Measurements from ENCODE around the gene ARHGAP25. TPM values are rescaled to one million over a fixed set of nuclear protein-coding genes. Genes with fewer than 3 reads are reported as not detected.
A peak's percentile ranks its signal among the peaks of the same experiment; 100 is the strongest.

ARHGAP25 gene, protein sequence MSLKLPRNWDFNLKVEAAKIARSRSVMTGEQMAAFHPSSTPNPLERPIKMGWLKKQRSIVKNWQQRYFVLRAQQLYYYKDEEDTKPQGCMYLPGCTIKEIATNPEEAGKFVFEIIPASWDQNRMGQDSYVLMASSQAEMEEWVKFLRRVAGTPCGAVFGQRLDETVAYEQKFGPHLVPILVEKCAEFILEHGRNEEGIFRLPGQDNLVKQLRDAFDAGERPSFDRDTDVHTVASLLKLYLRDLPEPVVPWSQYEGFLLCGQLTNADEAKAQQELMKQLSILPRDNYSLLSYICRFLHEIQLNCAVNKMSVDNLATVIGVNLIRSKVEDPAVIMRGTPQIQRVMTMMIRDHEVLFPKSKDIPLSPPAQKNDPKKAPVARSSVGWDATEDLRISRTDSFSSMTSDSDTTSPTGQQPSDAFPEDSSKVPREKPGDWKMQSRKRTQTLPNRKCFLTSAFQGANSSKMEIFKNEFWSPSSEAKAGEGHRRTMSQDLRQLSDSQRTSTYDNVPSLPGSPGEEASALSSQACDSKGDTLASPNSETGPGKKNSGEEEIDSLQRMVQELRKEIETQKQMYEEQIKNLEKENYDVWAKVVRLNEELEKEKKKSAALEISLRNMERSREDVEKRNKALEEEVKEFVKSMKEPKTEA
- 3.1 TPM for total RNA-seq
- 1 to 10 TPM; 2.6 to 4.2 (median 3.2) TPM for polyA plus RNA-seq (ENCODE audit: insufficient read depth in 1 of 8, insufficient read length in 8 of 8, low replicate concordance in 1 of 8)
- long read RNA-seq, donor 1, partial matches to known transcripts, result 0 of 1 reads
- long read RNA-seq, donor 1, other reads (novel, unspliced or antisense), result 0 of 1 reads
- long read RNA-seq, donor 2, result 0 reads
- long read RNA-seq, donor 3, partial matches to known transcripts, result 0 of 1 reads
- long read RNA-seq, donor 3, other reads (novel, unspliced or antisense), result 0 of 1 reads
- long read RNA-seq, donor 4, result 0 reads
- long read RNA-seq, donor 5, partial matches to known transcripts, result 0 of 2 reads
- long read RNA-seq, donor 5, other reads (novel, unspliced or antisense), result 0 of 2 reads
- long read RNA-seq, donor 6, result 0 reads
- long read RNA-seq, donor 7, partial matches to known transcripts, result 0 of 1 reads
- long read RNA-seq, donor 7, other reads (novel, unspliced or antisense), result 0 of 1 reads
- long read RNA-seq, donor 8, result 0 reads
- long read RNA-seq, donor 9, partial matches to known transcripts, result 0 of 1 reads
- long read RNA-seq, donor 9, other reads (novel, unspliced or antisense), result 0 of 1 reads
- long read RNA-seq, donor 10, partial matches to known transcripts, result 0 of 1 reads
- long read RNA-seq, donor 10, other reads (novel, unspliced or antisense), result 0 of 1 reads
- long read RNA-seq, donor 11, partial matches to known transcripts, result 0 of 1 reads
- long read RNA-seq, donor 11, other reads (novel, unspliced or antisense), result 0 of 1 reads

DNA sequence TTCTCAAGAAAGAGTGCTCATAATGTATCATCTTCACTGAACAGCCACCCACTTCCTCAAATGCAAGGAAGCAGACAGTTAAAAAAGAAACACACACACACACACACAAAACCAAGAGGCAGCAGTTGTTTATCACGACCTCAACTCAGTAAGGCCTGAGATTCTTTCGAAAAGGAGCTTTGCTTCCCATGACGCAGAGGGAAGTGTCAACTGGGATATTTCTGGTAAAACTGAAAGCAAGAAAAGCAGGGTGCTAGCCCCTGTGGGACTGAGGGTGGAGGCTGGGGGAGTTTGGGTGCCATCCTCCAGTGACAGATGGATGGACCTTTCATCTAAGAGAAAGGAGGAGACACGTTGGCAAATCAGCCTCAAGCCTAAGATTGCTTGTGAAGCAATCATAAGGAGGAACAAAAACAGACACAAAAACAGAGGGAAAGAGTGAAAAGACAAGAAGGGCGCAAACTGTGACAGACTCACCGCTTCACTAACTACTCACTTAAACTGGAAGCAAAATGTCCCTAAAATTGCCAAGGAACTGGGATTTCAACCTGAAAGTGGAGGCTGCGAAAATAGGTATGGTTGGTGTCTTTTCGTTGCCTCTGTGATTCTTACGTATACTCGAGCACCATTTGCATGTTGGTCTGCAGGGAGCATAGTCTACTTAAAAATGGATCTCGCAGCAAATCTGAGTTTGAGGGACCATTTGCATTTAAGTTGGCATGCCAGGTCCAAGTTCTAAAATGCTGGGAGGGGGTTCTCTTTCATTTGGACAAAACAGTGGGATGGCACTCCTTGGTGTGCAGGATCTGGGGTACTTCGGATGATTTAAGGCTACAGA is at the start of gene ARHGAP25:
TSS of gene ARHGAP25 (plus strand) at position 124 of the 838 bp plus-strand sequence. CDS start at position 513, 389 bp downstream.
- Histone ChIP-seq H3K4me3 (ENCODE audit: low read length) (peak within 1 kb of the TSS; percentile 24), H3K36me3 (ENCODE audit: control insufficient read depth, insufficient read depth, low read length) (no peaks in the 10 kb centered on the region), H3K4me1 (ENCODE audit: control insufficient read depth, insufficient read depth, low read length) (peaks cover 4% of the 10 kb centered on the region), H3K27ac (ENCODE audit: low read length) (peak within 1 kb of the TSS; percentile 77), H3K27me3 (ENCODE audit: control insufficient read depth, insufficient read depth, low read length) (peaks cover 4% of the 10 kb centered on the region), H3K9me3 (replicated peaks; ENCODE audit: control insufficient read depth, low read depth, low read length) (no peaks in the 10 kb centered on the region)
- 72% methylated on average over 6 of the region's 12 CpGs for WGBS (ENCODE audit: insufficient coverage)
- peak; percentile 76 for DNase-seq

DNA sequence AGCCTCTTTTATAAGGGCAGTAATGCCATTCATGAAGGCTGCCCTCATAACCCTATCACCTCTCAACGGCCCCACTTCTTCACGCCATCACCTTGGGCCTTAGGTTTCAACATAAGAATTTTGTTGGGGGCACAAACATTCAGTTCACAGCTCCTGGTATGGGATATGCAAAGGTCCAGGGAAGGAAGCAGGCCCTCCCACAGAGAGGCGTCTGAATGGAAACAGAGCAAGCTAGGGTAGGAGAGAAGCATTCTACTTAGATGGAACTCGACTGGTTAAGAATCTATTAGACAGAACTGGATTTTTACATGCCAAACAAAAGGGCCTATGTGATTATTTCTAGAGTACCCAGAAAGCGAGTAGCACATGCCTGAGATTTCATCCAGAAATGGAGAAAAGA is 48.4 kb upstream of the ARHGAP25 start:
- H3K27ac ChIP-seq (ENCODE audit: low read length), result no peak overlapping the region
- H3K36me3 ChIP-seq (ENCODE audit: control insufficient read depth, insufficient read depth, low read length), result no peaks in the 10 kb centered on the region
- no peaks in the 10 kb centered on the region for H3K27me3 ChIP-seq (ENCODE audit: control insufficient read depth, insufficient read depth, low read length)
- no peaks in the 10 kb centered on the region for H3K9me3 ChIP-seq (replicated peaks; ENCODE audit: control insufficient read depth, low read depth, low read length)
- WGBS (ENCODE audit: insufficient coverage), result no CpG with 5 or more reads among the region's 5 CpGs
- H3K4me1 ChIP-seq (ENCODE audit: control insufficient read depth, insufficient read depth, low read length), result no peaks in the 10 kb centered on the region
- no peak overlapping the region for H3K4me3 ChIP-seq (ENCODE audit: low read length)
- no peak for DNase-seq

DNA sequence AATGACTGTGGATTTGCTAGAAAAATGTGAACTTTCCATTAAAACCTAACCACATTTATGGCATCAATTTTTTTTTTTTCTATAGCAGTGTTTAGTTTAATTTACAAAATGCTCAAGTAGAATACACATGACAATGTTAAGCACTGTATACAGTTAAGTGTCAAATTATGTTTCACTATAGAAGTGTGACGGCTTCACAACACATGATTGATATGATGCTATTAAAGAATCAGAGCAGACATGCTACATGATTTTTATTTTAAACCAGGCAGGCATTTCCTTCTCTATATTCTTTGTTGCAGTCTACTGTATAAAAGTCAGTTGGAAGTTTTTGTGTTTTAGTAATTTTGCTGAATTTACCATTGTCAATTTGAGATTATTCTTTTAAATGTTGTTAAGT is 47.6 kb upstream of the ARHGAP25 start:
- Histone ChIP-seq H3K27ac (ENCODE audit: low read length) (no peak overlapping the region), H3K27me3 (ENCODE audit: control insufficient read depth, insufficient read depth, low read length) (no peaks in the 10 kb centered on the region), H3K9me3 (replicated peaks; ENCODE audit: control insufficient read depth, low read depth, low read length) (no peaks in the 10 kb centered on the region), H3K4me3 (ENCODE audit: low read length) (no peak overlapping the region), H3K36me3 (ENCODE audit: control insufficient read depth, insufficient read depth, low read length) (no peaks in the 10 kb centered on the region), H3K4me1 (ENCODE audit: control insufficient read depth, insufficient read depth, low read length) (no peaks in the 10 kb centered on the region)
- no CpG with 5 or more reads among the region's 1 CpG for WGBS (ENCODE audit: insufficient coverage)
- DNase-seq, result no peak

DNA sequence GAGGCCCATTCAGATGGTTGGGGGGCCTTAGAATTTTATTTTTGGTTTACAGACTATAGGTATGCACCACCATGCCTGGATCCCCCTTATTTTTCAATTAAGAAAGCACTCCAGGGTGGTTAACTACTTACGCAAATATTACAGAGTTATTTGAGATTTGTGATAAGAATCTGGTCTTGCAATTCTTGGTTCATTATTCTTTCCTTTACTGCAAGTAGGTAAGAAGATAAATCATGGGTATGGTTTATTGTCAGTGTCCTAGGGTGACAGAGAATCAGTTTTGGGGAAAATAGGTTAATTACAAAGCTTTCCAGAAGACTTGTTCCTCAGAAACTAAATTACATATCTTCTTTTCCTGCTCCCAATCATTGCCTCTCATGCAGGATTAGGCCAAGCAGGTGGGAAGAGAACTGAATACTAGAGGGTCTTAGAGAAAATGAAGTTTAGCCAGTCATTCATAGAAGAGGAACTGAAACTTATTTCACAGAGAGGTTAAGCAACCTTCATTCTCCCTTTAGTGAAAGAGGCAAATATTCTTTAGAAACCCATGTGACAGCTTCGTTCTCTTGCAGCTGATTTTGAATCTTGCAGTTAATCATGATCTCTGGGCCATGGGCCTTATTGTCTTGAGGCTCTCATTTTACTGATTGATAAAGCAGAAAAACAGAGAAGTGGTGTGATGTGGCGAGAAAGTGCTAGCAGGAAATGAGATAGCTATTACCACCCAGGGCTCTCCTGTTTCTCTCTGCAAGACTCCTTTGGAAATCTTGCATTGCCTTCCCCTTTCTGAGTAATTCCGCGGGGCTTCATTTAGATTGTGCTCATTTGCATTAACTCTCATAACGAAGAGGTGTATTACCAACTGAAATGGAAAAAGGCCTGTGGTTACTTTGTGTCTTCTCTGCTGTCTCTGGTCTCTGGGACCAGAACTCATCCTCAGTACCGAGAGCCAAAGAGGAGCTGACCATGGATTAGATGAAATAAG is 44.8 kb upstream of the ARHGAP25 start:
- no peak overlapping the region for H3K27ac ChIP-seq (ENCODE audit: low read length)
- H3K4me3 ChIP-seq (ENCODE audit: low read length), result no peak overlapping the region
- peak; percentile 35 for DNase-seq
- H3K27me3 ChIP-seq (ENCODE audit: control insufficient read depth, insufficient read depth, low read length), result no peaks in the 10 kb centered on the region
- no peaks in the 10 kb centered on the region for H3K36me3 ChIP-seq (ENCODE audit: control insufficient read depth, insufficient read depth, low read length)
- H3K9me3 ChIP-seq (replicated peaks; ENCODE audit: control insufficient read depth, low read depth, low read length), result no peaks in the 10 kb centered on the region
- H3K4me1 ChIP-seq (ENCODE audit: control insufficient read depth, insufficient read depth, low read length), result no peaks in the 10 kb centered on the region
- WGBS (ENCODE audit: insufficient coverage), result 57% methylated on average over 1 of the region's 7 CpGs

DNA sequence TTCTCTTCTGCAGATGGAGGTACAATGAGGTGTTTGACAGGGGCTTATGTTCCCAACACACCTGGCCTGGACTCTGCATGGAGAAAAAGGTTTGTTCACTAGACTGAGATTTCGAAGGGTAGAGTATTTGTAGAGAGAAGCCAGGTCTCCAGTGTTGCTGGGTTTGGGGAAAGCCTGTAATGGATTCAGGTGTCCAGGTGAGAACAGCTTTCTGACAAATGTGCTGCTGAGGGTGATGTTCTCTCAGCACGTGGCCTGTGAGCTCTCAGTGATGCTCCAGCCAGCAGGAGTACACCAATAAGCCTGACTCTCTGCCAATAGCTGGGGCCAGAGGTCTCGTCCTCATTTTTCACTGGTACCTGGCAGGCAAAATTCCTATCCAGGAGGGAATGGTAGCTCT is 43.8 kb upstream of the ARHGAP25 start:
- H3K36me3 ChIP-seq (ENCODE audit: control insufficient read depth, insufficient read depth, low read length), result no peaks in the 10 kb centered on the region
- no peak overlapping the region for H3K27ac ChIP-seq (ENCODE audit: low read length)
- 80% methylated on average over 2 of the region's 3 CpGs for WGBS (ENCODE audit: insufficient coverage)
- no peak for DNase-seq
- H3K9me3 ChIP-seq (replicated peaks; ENCODE audit: control insufficient read depth, low read depth, low read length), result no peaks in the 10 kb centered on the region
- H3K4me1 ChIP-seq (ENCODE audit: control insufficient read depth, insufficient read depth, low read length), result no peaks in the 10 kb centered on the region
- H3K4me3 ChIP-seq (ENCODE audit: low read length), result no peak overlapping the region
- H3K27me3 ChIP-seq (ENCODE audit: control insufficient read depth, insufficient read depth, low read length), result no peaks in the 10 kb centered on the region

DNA sequence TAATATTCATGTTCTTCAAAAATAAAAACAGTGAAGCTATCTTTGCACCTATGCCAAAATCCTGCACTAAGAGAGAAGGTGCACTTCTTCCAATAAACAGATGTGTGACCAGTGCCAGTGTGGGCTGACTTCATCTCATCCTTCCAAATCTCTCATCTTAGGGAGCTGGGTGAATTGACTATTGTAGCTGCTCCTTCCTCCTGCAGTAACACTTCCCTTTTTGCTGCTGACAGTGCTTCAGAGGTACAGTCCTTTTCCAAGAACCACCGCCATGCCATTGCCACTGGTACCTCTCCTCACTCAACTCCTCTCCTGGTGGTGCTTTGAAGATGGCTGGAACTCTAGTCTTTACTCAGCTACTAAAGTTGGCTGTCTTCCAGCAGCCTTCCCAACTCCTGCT is 42.1 kb upstream of the ARHGAP25 start:
- no peaks in the 10 kb centered on the region for H3K36me3 ChIP-seq (ENCODE audit: control insufficient read depth, insufficient read depth, low read length)
- DNase-seq, result no peak
- H3K4me3 ChIP-seq (ENCODE audit: low read length), result no peak overlapping the region
- WGBS (ENCODE audit: insufficient coverage), result no CpG with 5 or more reads among the region's 1 CpG
- H3K4me1 ChIP-seq (ENCODE audit: control insufficient read depth, insufficient read depth, low read length), result no peaks in the 10 kb centered on the region
- no peaks in the 10 kb centered on the region for H3K27me3 ChIP-seq (ENCODE audit: control insufficient read depth, insufficient read depth, low read length)
- no peak overlapping the region for H3K27ac ChIP-seq (ENCODE audit: low read length)
- H3K9me3 ChIP-seq (replicated peaks; ENCODE audit: control insufficient read depth, low read depth, low read length), result no peaks in the 10 kb centered on the region

DNA sequence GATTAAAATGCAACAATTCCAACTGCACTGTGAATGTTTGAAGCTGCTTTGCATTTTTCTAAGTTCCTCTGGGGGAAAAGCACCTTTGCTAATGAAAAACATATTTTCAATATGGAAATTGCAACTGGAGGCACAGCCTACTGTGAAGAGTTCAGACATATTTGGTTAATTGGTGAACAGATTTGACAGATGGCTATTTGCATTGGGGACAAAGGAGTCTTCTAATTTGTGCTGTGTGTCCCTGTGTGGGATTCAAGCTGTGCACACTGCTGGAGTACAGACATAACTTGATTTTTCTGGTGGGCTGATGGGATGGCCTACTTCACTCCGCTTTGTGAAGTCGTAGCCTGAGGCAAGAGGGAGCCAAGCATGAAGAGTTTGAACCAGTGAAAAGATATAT is 40.7 kb upstream of the ARHGAP25 start:
- Histone ChIP-seq H3K9me3 (replicated peaks; ENCODE audit: control insufficient read depth, low read depth, low read length) (no peaks in the 10 kb centered on the region), H3K27me3 (ENCODE audit: control insufficient read depth, insufficient read depth, low read length) (no peaks in the 10 kb centered on the region), H3K36me3 (ENCODE audit: control insufficient read depth, insufficient read depth, low read length) (no peaks in the 10 kb centered on the region), H3K27ac (ENCODE audit: low read length) (no peak overlapping the region), H3K4me1 (ENCODE audit: control insufficient read depth, insufficient read depth, low read length) (no peaks in the 10 kb centered on the region), H3K4me3 (ENCODE audit: low read length) (no peak overlapping the region)
- DNase-seq, result no peak
- 100% methylated on average over 1 of the region's 2 CpGs for WGBS (ENCODE audit: insufficient coverage)

DNA sequence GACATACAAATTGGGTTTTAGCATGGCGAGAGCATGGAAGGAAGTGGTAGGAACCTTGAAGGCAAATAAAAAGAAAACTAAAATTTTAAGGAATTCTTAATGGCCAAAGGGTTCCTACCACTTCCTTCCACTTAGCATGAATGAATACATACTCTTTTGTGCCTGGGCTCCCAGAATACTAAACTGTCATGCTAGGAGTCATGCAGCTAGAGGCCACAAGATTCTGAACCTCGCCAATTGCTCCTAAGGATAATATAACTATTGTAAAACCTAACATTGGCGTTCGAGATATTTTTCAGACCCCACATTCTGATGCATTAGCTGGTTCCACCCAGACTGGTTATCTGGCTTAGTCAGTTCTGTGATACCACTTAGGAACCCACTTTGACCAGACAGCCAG is 38.6 kb upstream of the ARHGAP25 start:
- H3K36me3 ChIP-seq (ENCODE audit: control insufficient read depth, insufficient read depth, low read length), result no peaks in the 10 kb centered on the region
- no peak overlapping the region for H3K27ac ChIP-seq (ENCODE audit: low read length)
- no peak for DNase-seq
- whole genome bisulfite sequencing (ENCODE audit: insufficient coverage), result 100% methylated on average over 3 of the region's 4 CpGs
- no peaks in the 10 kb centered on the region for H3K27me3 ChIP-seq (ENCODE audit: control insufficient read depth, insufficient read depth, low read length)
- H3K4me1 ChIP-seq (ENCODE audit: control insufficient read depth, insufficient read depth, low read length), result no peaks in the 10 kb centered on the region
- no peaks in the 10 kb centered on the region for H3K9me3 ChIP-seq (replicated peaks; ENCODE audit: control insufficient read depth, low read depth, low read length)
- H3K4me3 ChIP-seq (ENCODE audit: low read length), result no peak overlapping the region

Data from muscle of leg (tissue), 16 donors.